ENCODE data around the gene EXOC1L. TPM values are rescaled to one million over a fixed set of nuclear protein-coding genes. Genes with fewer than 3 reads are reported as not detected.

Gene EXOC1L
- total RNA-seq, 4 donors from 2014 or later = not detected

DNA sequence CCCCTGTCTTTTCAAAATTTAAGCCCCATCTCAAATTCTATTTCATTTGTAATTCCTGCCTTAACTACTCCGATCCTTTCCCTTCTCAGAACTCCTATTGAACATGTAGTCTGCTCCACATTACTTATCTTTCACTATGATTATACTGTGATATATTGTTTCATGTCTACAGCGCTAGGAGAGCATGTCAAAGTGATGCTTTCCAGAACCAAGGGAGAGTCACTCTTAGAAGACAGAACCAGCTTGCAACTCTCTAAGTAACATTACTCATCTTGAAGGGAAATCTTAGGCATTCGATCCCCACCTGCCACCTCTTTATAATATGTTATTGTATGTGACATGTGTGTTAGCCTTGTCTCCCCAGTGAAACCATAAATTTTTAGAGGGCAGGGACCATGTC, 10.5 kb downstream of the EXOC1L start:
- H3K27ac ChIP-seq = no peak overlapping the region
- 91 to 93% methylated on average over 3 of the region's 3 CpGs for WGBS, 2 donors
- no peaks in the 10 kb centered on the region for H3K4me1 ChIP-seq
- no peak for DNase-seq (ENCODE audit: low spot score in 2 of 2)
- H3K27me3 ChIP-seq = peaks cover 0 to 4% of the 10 kb centered on the region in 2 donors
- TF ChIP-seq EP300 (IDR thresholded peaks at IDR 0.05) (no peak), POLR2A (IDR thresholded peaks at IDR 0.05) (no peak)
- TF ChIP-seq, protein P1, sequence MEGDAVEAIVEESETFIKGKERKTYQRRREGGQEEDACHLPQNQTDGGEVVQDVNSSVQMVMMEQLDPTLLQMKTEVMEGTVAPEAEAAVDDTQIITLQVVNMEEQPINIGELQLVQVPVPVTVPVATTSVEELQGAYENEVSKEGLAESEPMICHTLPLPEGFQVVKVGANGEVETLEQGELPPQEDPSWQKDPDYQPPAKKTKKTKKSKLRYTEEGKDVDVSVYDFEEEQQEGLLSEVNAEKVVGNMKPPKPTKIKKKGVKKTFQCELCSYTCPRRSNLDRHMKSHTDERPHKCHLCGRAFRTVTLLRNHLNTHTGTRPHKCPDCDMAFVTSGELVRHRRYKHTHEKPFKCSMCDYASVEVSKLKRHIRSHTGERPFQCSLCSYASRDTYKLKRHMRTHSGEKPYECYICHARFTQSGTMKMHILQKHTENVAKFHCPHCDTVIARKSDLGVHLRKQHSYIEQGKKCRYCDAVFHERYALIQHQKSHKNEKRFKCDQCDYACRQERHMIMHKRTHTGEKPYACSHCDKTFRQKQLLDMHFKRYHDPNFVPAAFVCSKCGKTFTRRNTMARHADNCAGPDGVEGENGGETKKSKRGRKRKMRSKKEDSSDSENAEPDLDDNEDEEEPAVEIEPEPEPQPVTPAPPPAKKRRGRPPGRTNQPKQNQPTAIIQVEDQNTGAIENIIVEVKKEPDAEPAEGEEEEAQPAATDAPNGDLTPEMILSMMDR (IDR thresholded peaks at IDR 0.05) = no peak
- H3K36me3 ChIP-seq = no peaks in the 10 kb centered on the region
- H3K9me3 ChIP-seq = no peaks in the 10 kb centered on the region
- no peak overlapping the region for H3K4me3 ChIP-seq

DNA sequence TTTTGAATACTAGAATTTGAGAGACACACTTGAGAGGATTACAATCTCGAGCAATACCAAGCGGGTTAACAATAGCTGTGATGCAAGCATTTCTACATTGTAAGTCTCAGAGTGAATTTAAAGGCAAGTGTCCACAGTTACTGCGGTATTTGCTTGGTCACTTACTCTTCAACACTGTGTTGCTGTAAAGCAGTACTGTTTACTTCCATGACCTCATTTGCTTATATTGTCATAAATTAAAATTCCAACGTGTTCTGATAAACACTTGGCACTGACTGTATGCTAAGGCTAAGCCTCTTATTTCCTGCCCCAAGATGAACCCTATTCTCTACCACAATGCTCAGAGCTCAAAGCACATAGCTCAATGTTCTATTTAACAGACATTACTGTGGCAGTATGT, 11.1 kb downstream of the EXOC1L start:
- 40 to 41% methylated on average over 4 of the region's 4 CpGs for WGBS, 2 donors
- no peak for DNase-seq (ENCODE audit: low spot score in 2 of 2)
- TF ChIP-seq, protein P1 (IDR thresholded peaks at IDR 0.05) = no peak
- no peak for TF ChIP-seq POLR2A (IDR thresholded peaks at IDR 0.05)
- TF ChIP-seq EP300 (IDR thresholded peaks at IDR 0.05) = no peak
- no peaks in the 10 kb centered on the region for H3K36me3 ChIP-seq
- H3K27ac ChIP-seq = no peak overlapping the region
- H3K4me1 ChIP-seq = no peaks in the 10 kb centered on the region
- no peak overlapping the region for H3K4me3 ChIP-seq
- peaks cover 0 to 4% of the 10 kb centered on the region in 2 donors for H3K27me3 ChIP-seq
- H3K9me3 ChIP-seq = no peaks in the 10 kb centered on the region

- DNase-seq (ENCODE audit: low spot score in 2 of 2) = no peak
- Histone ChIP-seq H3K4me1 (no peaks in the 10 kb centered on the region), H3K27me3 (no peaks in the 10 kb centered on the region), H3K27ac (no peak overlapping the region), H3K9me3 (peaks cover 0 to 7% (median 0%) of the 10 kb centered on the region in 4 donors), H3K36me3 (no peaks in the 10 kb centered on the region), H3K4me3 (no peak overlapping the region)
- 88 to 91% methylated on average over 3 of the region's 3 CpGs for WGBS, 2 donors
- TF ChIP-seq POLR2A (IDR thresholded peaks at IDR 0.05) (no peak), EP300 (IDR thresholded peaks at IDR 0.05) (no peak)
- TF ChIP-seq, protein P1 (IDR thresholded peaks at IDR 0.05) = no peak
Measured at GRCh38 chr4:55834086-55834795, 14.7 kb downstream of the EXOC1L start.

- DNase-seq (ENCODE audit: low spot score in 2 of 2) = no peak
- no peaks in the 10 kb centered on the region for H3K27me3 ChIP-seq
- TF ChIP-seq EP300 (IDR thresholded peaks at IDR 0.05) = no peak
- no peak for TF ChIP-seq POLR2A (IDR thresholded peaks at IDR 0.05)
- TF ChIP-seq, protein P1 (IDR thresholded peaks at IDR 0.05) = no peak
- peaks cover 0 to 7% (median 0%) of the 10 kb centered on the region in 4 donors for H3K9me3 ChIP-seq
- H3K36me3 ChIP-seq = no peaks in the 10 kb centered on the region
- WGBS, 2 donors = 65 to 88% methylated on average over 1 of the region's 1 CpG
- H3K4me1 ChIP-seq = no peaks in the 10 kb centered on the region
- no peak overlapping the region for H3K27ac ChIP-seq
- H3K4me3 ChIP-seq = no peak overlapping the region
Measured at GRCh38 chr4:55837903-55838302, 18.3 kb downstream of the EXOC1L start.

DNA sequence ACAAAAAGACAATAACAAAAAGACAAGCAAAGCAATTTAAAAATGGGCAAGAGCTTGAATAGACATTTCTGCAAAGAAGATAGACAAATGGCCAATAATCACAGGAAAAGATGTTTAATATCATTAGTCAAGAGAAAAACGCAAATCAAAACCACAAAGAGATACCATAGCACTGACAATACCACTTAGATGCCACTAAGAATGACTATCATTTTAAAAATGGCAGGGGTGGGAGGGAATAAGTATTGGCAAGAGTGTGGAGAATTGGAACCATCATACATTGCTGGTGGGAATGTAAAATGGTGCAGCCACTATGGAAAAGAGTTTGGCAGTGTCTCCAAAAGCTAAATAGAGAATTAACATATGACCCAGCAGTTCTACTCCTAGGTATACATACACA, 18.8 kb downstream of the EXOC1L start:
- TF ChIP-seq EP300 (IDR thresholded peaks at IDR 0.05) (no peak), POLR2A (IDR thresholded peaks at IDR 0.05) (no peak)
- TF ChIP-seq, protein P1 (IDR thresholded peaks at IDR 0.05) = no peak
- H3K27ac ChIP-seq = no peak overlapping the region
- peaks cover 0 to 7% (median 0%) of the 10 kb centered on the region in 4 donors for H3K9me3 ChIP-seq
- 78 to 82% methylated on average over 1 of the region's 1 CpG for WGBS, 2 donors
- no peaks in the 10 kb centered on the region for H3K36me3 ChIP-seq
- no peaks in the 10 kb centered on the region for H3K27me3 ChIP-seq
- no peak for DNase-seq (ENCODE audit: low spot score in 2 of 2)
- no peak overlapping the region for H3K4me3 ChIP-seq
- no peaks in the 10 kb centered on the region for H3K4me1 ChIP-seq
